Prostate gland (tissue), 2 donors: ENCODE measurements around the gene ATP6V1G2. TPM values are rescaled to one million over a fixed set of nuclear protein-coding genes. Genes with fewer than 3 reads are reported as not detected.

ENCODE experiments used
- DNase-seq: peaks from one replicate; pipeline ENCODE4 v3.0.0-alpha.2; 2019; ENCODE audit warnings: low spot score
- H3K27ac ChIP-seq, 2 donors: fragments of 200-600 bp; sonication (generic); 2 replicates each; pipeline ENCODE4 v1.5.1; 2017 to 2019
- H3K27me3 ChIP-seq: fragments of 200-600 bp; sonication (generic); replicated peaks from 2 replicates; pipeline ENCODE4 v1.5.1; 2019; ENCODE audit not compliant: insufficient read depth
- H3K36me3 ChIP-seq, 2 donors: fragments of 200-600 bp; sonication (generic); 1 replicate in 1 of 2; 2 replicates in 1 of 2; pipeline versions ENCODE4 v1.5.1 to v1.8.1; 2017 to 2019
- H3K4me1 ChIP-seq: fragments of 200-600 bp; sonication (generic); replicated peaks from 2 replicates; pipeline ENCODE4 v1.5.1; 2019
- H3K4me3 ChIP-seq, 2 donors: fragments of 200-600 bp; sonication (generic); 2 replicates each; pipeline ENCODE4 v1.5.1; 2017 to 2019
- H3K9me3 ChIP-seq: fragments of 200-600 bp; sonication (generic); 2 replicates; pipeline ENCODE4 v1.5.1; 2017
- CTCF ChIP-seq, 4 experiments: fragments of 200-600 bp in 2 of 4; fragments of 450-650 bp in 2 of 4; sonication (generic) in 2 of 4; IDR thresholded peaks; 1 replicate in 3 of 4; 2 replicates in 1 of 4; pipeline ENCODE4 v1.5.1; 2016 to 2019; ENCODE audit warnings: antibody characterized with exemption in 4 of 4, mild to moderate bottlenecking in 2 of 4, moderate library complexity in 2 of 4
- POLR2A ChIP-seq: fragments of 450-650 bp; IDR thresholded peaks from one replicate; pipeline ENCODE4 v1.6.1; 2016; ENCODE audit warnings: antibody characterized with exemption, mild to moderate bottlenecking
- POLR2AphosphoS5 ChIP-seq: sonication (generic); formaldehyde crosslinking; IDR thresholded peaks from one replicate; pipeline ENCODE4 v1.6.1; 2017; ENCODE audit warnings: antibody characterized with exemption
- WGBS: methylation state at CpG from one replicate; pipeline ENCODE4 v1.1.5; 2018; 5-methylcytosine and 5-hydroxymethylcytosine counted together
- intact Hi-C: fragments of 100-400 bp; cut with DNase I; formaldehyde crosslinking; loops from one replicate; pipeline ENCODE4 v1.14.2; 2022
- total RNA-seq, 2 donors: library from RNA; depleted of rRNA; stranded (reverse); fragments of >200 nt; gene quantifications; one replicate each; pipeline ENCODE4 v1.1.0, GENCODE V29; 2016

The ATP6V1G2 gene
- total RNA-seq, 2 donors from 2014 or later = 0.36 to 0.74 TPM

GRCh38 chr6:31535538-31536324 lies 10.7 kb downstream of the ATP6V1G2 start:
- H3K27ac ChIP-seq = no peak overlapping the region
- intact Hi-C loops = no loop called here
- no peaks in the 10 kb centered on the region for H3K9me3 ChIP-seq
- H3K4me3 ChIP-seq = no peak overlapping the region
- DNase-seq = no peak
- 41% methylated on average over 2 of the region's 2 CpGs for WGBS
- H3K27me3 ChIP-seq = no peaks in the 10 kb centered on the region
- TF ChIP-seq POLR2A = no peak
- no peak for TF ChIP-seq POLR2AphosphoS5
- TF ChIP-seq CTCF (IDR thresholded peaks at IDR 0.05) = no peak
- H3K36me3 ChIP-seq = peaks cover 13 to 40% of the 10 kb centered on the region in 2 donors
- peaks cover 21% of the 10 kb centered on the region for H3K4me1 ChIP-seq

- no peaks in the 10 kb centered on the region for H3K9me3 ChIP-seq
- peaks cover 15 to 41% of the 10 kb centered on the region in 2 donors for H3K36me3 ChIP-seq
- WGBS = 88% methylated on average over 24 of the region's 24 CpGs
- no peak for DNase-seq
- no peak overlapping the region for H3K27ac ChIP-seq
- no peaks in the 10 kb centered on the region for H3K27me3 ChIP-seq
- no peak for TF ChIP-seq POLR2AphosphoS5
- no peak for TF ChIP-seq POLR2A
- no peak for TF ChIP-seq CTCF (IDR thresholded peaks at IDR 0.05)
- intact Hi-C loops = no loop called here
- H3K4me3 ChIP-seq = no peak overlapping the region
- peaks cover 10% of the 10 kb centered on the region for H3K4me1 ChIP-seq
Measured at GRCh38 chr6:31534521-31535040, 11.8 kb downstream of the ATP6V1G2 start.

- no peak overlapping the region for H3K4me3 ChIP-seq
- DNase-seq = no peak
- intact Hi-C loops = no loop called here
- no peak overlapping the region for H3K27ac ChIP-seq
- no peaks in the 10 kb centered on the region for H3K9me3 ChIP-seq
- no peaks in the 10 kb centered on the region for H3K27me3 ChIP-seq
- WGBS = 91% methylated on average over 6 of the region's 6 CpGs
- peaks cover 6% of the 10 kb centered on the region for H3K4me1 ChIP-seq
- TF ChIP-seq POLR2AphosphoS5 (no peak), CTCF (IDR thresholded peaks at IDR 0.05) (no peak), POLR2A (no peak)
- H3K36me3 ChIP-seq = peaks cover 15 to 41% of the 10 kb centered on the region in 2 donors
Measured at GRCh38 chr6:31534011-31534410, 12.4 kb downstream of the ATP6V1G2 start.

GRCh38 chr6:31533455-31533841 lies 13.0 kb downstream of the ATP6V1G2 start:
- Histone ChIP-seq H3K36me3 (peaks cover 15 to 41% of the 10 kb centered on the region in 2 donors), H3K27ac (no peak overlapping the region), H3K9me3 (no peaks in the 10 kb centered on the region), H3K4me3 (no peak overlapping the region), H3K27me3 (no peaks in the 10 kb centered on the region), H3K4me1 (peaks cover under 1% of the 10 kb centered on the region)
- DNase-seq = no peak
- intact Hi-C loops = no loop called here
- WGBS = 84% methylated on average over 1 of the region's 1 CpG
- TF ChIP-seq POLR2A (no peak), POLR2AphosphoS5 (no peak), CTCF (IDR thresholded peaks at IDR 0.05) (no peak)
